Mesendoderm (in vitro differentiated cells): ENCODE data around the gene PHETA1.
A peak's percentile ranks its signal among the peaks of the same experiment; 100 is the strongest.
"Not testable (repeated sequence)": the region's sequence is repeated elsewhere in the genome, so short reads cannot be mapped to it uniquely, and the experiment has no call there.

Experiments used
- DNase-seq: peaks from one replicate; pipeline ENCODE4 v3.0.0; 2013
- H2AK5ac ChIP-seq: 2 replicates; pipeline ENCODE4 v1.6.1; 2013; ENCODE audit warnings: low read length, inconsistent platforms
- H2BK120ac ChIP-seq: 2 replicates; pipeline ENCODE4 v1.6.1; 2013; ENCODE audit warnings: low read depth, mild to moderate bottlenecking, low read length, moderate library complexity, mixed read lengths
- H2BK15ac ChIP-seq: replicated peaks from 2 replicates; pipeline ENCODE4 v1.6.1; 2013; ENCODE audit warnings: low read depth, mild to moderate bottlenecking, moderate library complexity
- H2BK5ac ChIP-seq: 2 replicates; pipeline ENCODE4 v1.6.1; 2013; ENCODE audit warnings: low read length, inconsistent platforms
- H3K18ac ChIP-seq: 2 replicates; pipeline ENCODE4 v1.6.1; 2013; ENCODE audit warnings: mild to moderate bottlenecking, low read length, mixed read lengths
- H3K23ac ChIP-seq: one replicate; pipeline ENCODE4 v1.6.1; 2013; ENCODE audit warnings: low read length
- H3K27ac ChIP-seq: 2 replicates; pipeline ENCODE4 v1.5.1; 2013; ENCODE audit warnings: low read depth, mild to moderate bottlenecking, inconsistent platforms, low read length, moderate library complexity
- H3K27me3 ChIP-seq: 2 replicates; pipeline ENCODE4 v1.6.1; 2013; ENCODE audit warnings: low read length, control low read depth, mild to moderate bottlenecking, inconsistent platforms; ENCODE audit not compliant: insufficient read depth, poor library complexity
- H3K36me3 ChIP-seq: 2 replicates; pipeline ENCODE4 v1.6.1; 2013; ENCODE audit warnings: low read length, inconsistent platforms; ENCODE audit not compliant: control insufficient read depth, insufficient read depth
- H3K4ac ChIP-seq: one replicate; pipeline ENCODE4 v1.6.1; 2013; ENCODE audit warnings: low read depth, mild to moderate bottlenecking, low read length, moderate library complexity
- H3K4me1 ChIP-seq: 2 replicates; pipeline ENCODE4 v1.6.1; 2013; ENCODE audit warnings: low read depth, low read length, inconsistent platforms; ENCODE audit not compliant: control insufficient read depth
- H3K4me2 ChIP-seq: 2 replicates; pipeline ENCODE4 v1.6.1; 2013; ENCODE audit warnings: low read length
- H3K4me3 ChIP-seq: 2 replicates; pipeline ENCODE4 v1.5.1; 2013; ENCODE audit warnings: mild to moderate bottlenecking, low read length
- H3K56ac ChIP-seq: one replicate; pipeline ENCODE4 v1.6.1; 2013; ENCODE audit warnings: low read length
- H3K79me1 ChIP-seq: 2 replicates; pipeline ENCODE4 v1.6.1; 2013; ENCODE audit warnings: low read length, inconsistent platforms
- H3K79me2 ChIP-seq: 2 replicates; pipeline ENCODE4 v1.6.1; 2013; ENCODE audit warnings: mild to moderate bottlenecking, low read length; ENCODE audit not compliant: control insufficient read depth, insufficient read depth
- H3K9ac ChIP-seq: 2 replicates; pipeline ENCODE4 v1.6.1; 2013; ENCODE audit warnings: low read length, inconsistent platforms
- H4K5ac ChIP-seq: one replicate; pipeline ENCODE4 v1.6.1; 2013; ENCODE audit warnings: low read length
- H4K8ac ChIP-seq: one replicate; pipeline ENCODE4 v1.6.1; 2013; ENCODE audit warnings: low read depth, mild to moderate bottlenecking, control low read depth, low read length, moderate library complexity
- WGBS: extraction: QIAGEN DNeasy Blood & Tissue Kit; methylation state at CpG from one replicate; pipeline ENCODE4 v1.1.7; 2013; ENCODE audit warnings: low lambda C conversion rate, missing lambda C conversion rate; ENCODE audit not compliant: insufficient coverage; ENCODE audit errors: extremely low coverage; 5-methylcytosine and 5-hydroxymethylcytosine counted together

PHETA1 gene

GRCh38 chr12:111406474-111407376 lies 37.8 kb upstream of the PHETA1 start:
- Histone ChIP-seq H3K79me1 (peaks cover 18% of the 10 kb centered on the region), H3K23ac (peak overlapping the region; percentile 73), H3K36me3 (no peaks in the 10 kb centered on the region), H3K9ac (peak overlapping the region; percentile 93), H2AK5ac (peak overlapping the region; percentile 37), H3K79me2 (peaks cover 52% of the 10 kb centered on the region), H3K56ac (peak overlapping the region; percentile 91), H3K4me3 (peak overlapping the region; percentile 62), H2BK120ac (peak overlapping the region; percentile 18), H3K18ac (peak overlapping the region; percentile 77), H4K8ac (no peak overlapping the region), H4K5ac (no peak overlapping the region), H2BK15ac (no peak overlapping the region), H3K27me3 (no peaks in the 10 kb centered on the region), H3K4me2 (peak overlapping the region; percentile 76), H3K4ac (peak overlapping the region; percentile 82), H2BK5ac (peak overlapping the region; percentile 43), H3K27ac (peak overlapping the region; percentile 20), H3K4me1 (peaks cover 28% of the 10 kb centered on the region)
- DNase-seq, result no peak
- no CpG with 5 or more reads among the region's 34 CpGs for WGBS

GRCh38 chr12:111405859-111406473 lies 37.1 kb upstream of the PHETA1 start, which contains the start of gene SH2B3:
Gene SH2B3, plus strand, starts transcription at chr12:111405923. Its CDS starts 12,223 bp downstream, at chr12:111418146.
- Histone ChIP-seq H2BK120ac (peak within 1 kb of the TSS; percentile 100), H3K79me2 (peaks cover 45% of the 10 kb centered on the region), H3K36me3 (no peaks in the 10 kb centered on the region), H3K23ac (peak within 1 kb of the TSS; percentile 73), H2AK5ac (peak within 1 kb of the TSS; percentile 37), H3K56ac (peak within 1 kb of the TSS; percentile 92), H3K4me1 (peaks cover 22% of the 10 kb centered on the region), H3K27me3 (no peaks in the 10 kb centered on the region), H3K9ac (peak within 1 kb of the TSS; percentile 93), H3K4me3 (peak within 1 kb of the TSS; percentile 62), H2BK15ac (peak within 1 kb of the TSS; percentile 96), H4K5ac (no peak within 1 kb of the TSS), H3K18ac (peak within 1 kb of the TSS; percentile 99), H3K4ac (peak within 1 kb of the TSS; percentile 100), H3K4me2 (peak within 1 kb of the TSS; percentile 76), H4K8ac (no peak within 1 kb of the TSS), H2BK5ac (peak within 1 kb of the TSS; percentile 43), H3K79me1 (peaks cover 14% of the 10 kb centered on the region), H3K27ac (peak within 1 kb of the TSS; percentile 96)
- WGBS, result no CpG with 5 or more reads among the region's 80 CpGs
- no peak for DNase-seq

- peak; percentile 99 for DNase-seq
Measured at GRCh38 chr12:111405149-111405858, 36.4 kb upstream of the PHETA1 start.

GRCh38 chr12:111404362-111405148 lies 35.7 kb upstream of the PHETA1 start:
- peak overlapping the region; percentile 87 for H2AK5ac ChIP-seq
- H4K8ac ChIP-seq, result no peak overlapping the region
- H3K36me3 ChIP-seq, result no peaks in the 10 kb centered on the region
- H3K4ac ChIP-seq, result peak overlapping the region; percentile 100
- peak; percentile 92 for DNase-seq
- peak overlapping the region; percentile 96 for H3K27ac ChIP-seq
- no peaks in the 10 kb centered on the region for H3K27me3 ChIP-seq
- H3K9ac ChIP-seq, result peak overlapping the region; percentile 62
- H3K4me3 ChIP-seq, result peak overlapping the region; percentile 18
- peaks cover 35% of the 10 kb centered on the region for H3K79me2 ChIP-seq
- H2BK120ac ChIP-seq, result peak overlapping the region; percentile 100
- peak overlapping the region; percentile 96 for H2BK15ac ChIP-seq
- peak overlapping the region; percentile 92 for H3K56ac ChIP-seq
- H3K23ac ChIP-seq, result no peak overlapping the region
- H3K4me2 ChIP-seq, result peak overlapping the region; percentile 43
- peak overlapping the region; percentile 99 for H3K18ac ChIP-seq
- peaks cover 14% of the 10 kb centered on the region for H3K4me1 ChIP-seq
- H3K79me1 ChIP-seq, result peaks cover 10% of the 10 kb centered on the region
- H2BK5ac ChIP-seq, result peak overlapping the region; percentile 4
- peak overlapping the region; percentile 21 for H4K5ac ChIP-seq
- WGBS, result no CpG with 5 or more reads among the region's 21 CpGs

More at GRCh38 chr12:111405149-111405858, 36.4 kb upstream of the PHETA1 start:
- H3K4ac ChIP-seq, result peak overlapping the region; percentile 100
- H3K18ac ChIP-seq, result peak overlapping the region; percentile 99
- H2BK15ac ChIP-seq, result peak overlapping the region; percentile 96
- no peak overlapping the region for H3K23ac ChIP-seq
- no peaks in the 10 kb centered on the region for H3K36me3 ChIP-seq
- H4K8ac ChIP-seq, result no peak overlapping the region
- peaks cover 17% of the 10 kb centered on the region for H3K4me1 ChIP-seq
- no CpG with 5 or more reads among the region's 59 CpGs for WGBS
- peak overlapping the region; percentile 43 for H3K4me2 ChIP-seq
- H3K27ac ChIP-seq, result peak overlapping the region; percentile 96
- peaks cover 10% of the 10 kb centered on the region for H3K79me1 ChIP-seq
- H2BK5ac ChIP-seq, result peak overlapping the region; percentile 4
- no peaks in the 10 kb centered on the region for H3K27me3 ChIP-seq
- H3K4me3 ChIP-seq, result peak overlapping the region; percentile 18
- H3K79me2 ChIP-seq, result peaks cover 39% of the 10 kb centered on the region
- H3K56ac ChIP-seq, result peak overlapping the region; percentile 92
- no peak overlapping the region for H2AK5ac ChIP-seq
- no peak overlapping the region for H4K5ac ChIP-seq
- H3K9ac ChIP-seq, result peak overlapping the region; percentile 62
- peak overlapping the region; percentile 100 for H2BK120ac ChIP-seq

- H3K18ac ChIP-seq, H3K4me1 ChIP-seq, H3K4me3 ChIP-seq, H3K27ac ChIP-seq, H3K4me2 ChIP-seq, H3K79me1 ChIP-seq, H2AK5ac ChIP-seq, H4K5ac ChIP-seq, H3K27me3 ChIP-seq, DNase-seq, H3K4ac ChIP-seq, H3K23ac ChIP-seq, H3K36me3 ChIP-seq, H3K56ac ChIP-seq, H3K9ac ChIP-seq, H2BK5ac ChIP-seq, H2BK120ac ChIP-seq, H2BK15ac ChIP-seq, H4K8ac ChIP-seq: not testable (repeated sequence)
- WGBS, result 100% methylated on average over 1 of the region's 9 CpGs
- peaks cover 14% of the 10 kb centered on the region for H3K79me2 ChIP-seq
Measured at GRCh38 chr12:111402490-111402824, 33.6 kb upstream of the PHETA1 start.
